WTC11 (cell line): ENCODE measurements around the gene EPGN. TPM values are rescaled to one million over a fixed set of nuclear protein-coding genes. Genes with fewer than 3 reads are reported as not detected.

ENCODE experiments used
- ATAC-seq: fragments of 200-7000 bp; cut with Tn5 transposase; 2 replicates; pipeline ENCODE4 v1.10.0; 2021; ENCODE audit warnings: mild to moderate bottlenecking, moderate library complexity
- CTCF ChIA-PET: fragments of 300-600 bp; sonication (Branson Sonifier 250); formaldehyde crosslinking; loops from one replicate; lab custom pipeline; 2021; ENCODE audit warnings: antibody characterized with exemption; lab: Charles Lee
- POLR2A ChIA-PET: fragments of 350-600 bp; sonication (Branson Sonifier 250); formaldehyde crosslinking; loops from one replicate; lab custom pipeline; 2021; ENCODE audit warnings: antibody characterized with exemption; lab: Charles Lee
- DNase-seq: peaks from one replicate; pipeline ENCODE4 v3.0.0; 2021; ENCODE audit warnings: low spot score
- H3K27ac Mint-ChIP-seq: 2 replicates; pipeline ENCODE4 v1.8.0; 2021; ENCODE audit warnings: mixed read lengths
- H3K27me3 Mint-ChIP-seq: 2 replicates; pipeline ENCODE4 v1.8.0; 2021; ENCODE audit warnings: low read depth, mild to moderate bottlenecking, moderate library complexity, mixed read lengths
- H3K36me3 Mint-ChIP-seq: 2 replicates; pipeline ENCODE4 v1.8.0; 2021; ENCODE audit warnings: mixed read lengths
- H3K4me1 Mint-ChIP-seq: 2 replicates; pipeline ENCODE4 v1.8.0; 2022; ENCODE audit warnings: mixed read lengths
- H3K4me3 Mint-ChIP-seq: 2 replicates; pipeline ENCODE4 v1.8.0; 2021; ENCODE audit warnings: mild to moderate bottlenecking, moderate library complexity, mixed read lengths
- H3K9me3 Mint-ChIP-seq: 2 replicates; pipeline ENCODE4 v1.8.0; 2021; ENCODE audit warnings: mixed read lengths
- E2F4 ChIP-seq: sonication (generic); formaldehyde crosslinking; IDR thresholded peaks from 2 replicates; pipeline ENCODE4 v1.8.1; 2022; ENCODE audit warnings: low read depth, mild to moderate bottlenecking, moderate library complexity, missing genetic modification reagents, borderline replicate concordance
- FOXK1 ChIP-seq: sonication (generic); formaldehyde crosslinking; IDR thresholded peaks from 2 replicates; pipeline ENCODE4 v1.8.0; 2022; ENCODE audit warnings: mild to moderate bottlenecking, moderate library complexity, missing genetic modification reagents
- GRHL2 ChIP-seq: fragments of 250-450 bp; sonication (Bioruptor Pico); IDR thresholded peaks from 2 replicates; pipeline ENCODE4 v1.8.0; 2022; ENCODE audit warnings: mild to moderate bottlenecking, moderate library complexity; ENCODE audit not compliant: insufficient replicate concordance, severe bottlenecking
- JAZF1 ChIP-seq: fragments of 250-450 bp; sonication (Bioruptor Pico); IDR thresholded peaks from 2 replicates; pipeline ENCODE4 v1.9.0; 2021; ENCODE audit warnings: moderate library complexity, mild to moderate bottlenecking, inconsistent platforms
- NR2C2 ChIP-seq: sonication (generic); formaldehyde crosslinking; IDR thresholded peaks from 2 replicates; pipeline ENCODE4 v1.8.0; 2022; ENCODE audit warnings: mild to moderate bottlenecking, missing genetic modification reagents
- RELA ChIP-seq: sonication (generic); formaldehyde crosslinking; IDR thresholded peaks from 2 replicates; pipeline ENCODE4 v1.8.1; 2022; ENCODE audit warnings: missing genetic modification reagents, mild to moderate bottlenecking, borderline replicate concordance
- SMAD3 ChIP-seq: sonication (generic); formaldehyde crosslinking; IDR thresholded peaks from 2 replicates; pipeline ENCODE4 v1.8.0; 2022; ENCODE audit warnings: missing genetic modification reagents, mild to moderate bottlenecking, borderline replicate concordance
- TEAD1 ChIP-seq: sonication (generic); formaldehyde crosslinking; IDR thresholded peaks from 2 replicates; pipeline ENCODE4 v1.8.0; 2022; ENCODE audit warnings: mild to moderate bottlenecking, missing genetic modification reagents
- ZNF138 ChIP-seq: sonication (generic); formaldehyde crosslinking; conservative IDR thresholded peaks from 2 replicates; pipeline ENCODE4 v1.8.1; 2022; ENCODE audit warnings: mild to moderate bottlenecking, moderate library complexity, missing genetic modification reagents
- ZNF219 ChIP-seq: sonication (generic); formaldehyde crosslinking; IDR thresholded peaks from 2 replicates; pipeline ENCODE4 v1.8.0; 2023; ENCODE audit warnings: missing genetic modification reagents, mild to moderate bottlenecking, borderline replicate concordance
- ZNF232 ChIP-seq: sonication (generic); formaldehyde crosslinking; IDR thresholded peaks from 2 replicates; pipeline ENCODE4 v1.8.0; 2022; ENCODE audit warnings: mild to moderate bottlenecking, missing genetic modification reagents
- ZNF396 ChIP-seq: fragments of 250-450 bp; sonication (Bioruptor Pico); IDR thresholded peaks from 2 replicates; pipeline ENCODE4 v1.8.0; 2021; ENCODE audit warnings: mild to moderate bottlenecking, moderate library complexity, borderline replicate concordance
- ZNF512 ChIP-seq: sonication (generic); formaldehyde crosslinking; IDR thresholded peaks from 2 replicates; pipeline ENCODE4 v1.8.1; 2022; ENCODE audit warnings: missing genetic modification reagents, borderline replicate concordance
- ZNF532 ChIP-seq: fragments of 250-450 bp; sonication (Bioruptor Pico); IDR thresholded peaks from 2 replicates; pipeline ENCODE4 v1.9.0; 2021; ENCODE audit warnings: mild to moderate bottlenecking, borderline replicate concordance
- ZSCAN18 ChIP-seq: fragments of 250-450 bp; sonication (Bioruptor Pico); IDR thresholded peaks from 2 replicates; pipeline ENCODE4 v2.1.2; 2022; ENCODE audit warnings: mild to moderate bottlenecking, moderate library complexity
- total RNA-seq: library from RNA; stranded (reverse); gene quantifications from 3 replicates; pipeline ENCODE4 v1.2.3, GENCODE V29; 2021
- TF ChIP-seq, protein P1 (sequence below): fragments of 250-450 bp; sonication (Bioruptor Pico); IDR thresholded peaks from 2 replicates; pipeline ENCODE4 v1.9.0; 2021; ENCODE audit warnings: mild to moderate bottlenecking
- TF ChIP-seq, protein P2 (sequence below): sonication (generic); formaldehyde crosslinking; IDR thresholded peaks from 2 replicates; pipeline ENCODE4 v1.8.1; 2023; ENCODE audit warnings: mild to moderate bottlenecking, missing genetic modification reagents
- TF ChIP-seq, protein P3 (sequence below): sonication (generic); formaldehyde crosslinking; IDR thresholded peaks from 2 replicates; pipeline ENCODE4 v1.8.1; 2023; ENCODE audit warnings: mild to moderate bottlenecking, missing genetic modification reagents, moderate library complexity
- TF ChIP-seq, protein P4 (sequence below): fragments of 200-600 bp; IDR thresholded peaks from 2 replicates; pipeline ENCODE4 v1.8.0; 2022; ENCODE audit warnings: antibody characterized with exemption

EPGN gene
- total RNA-seq, 1 experiment from 2014 or later = not detected

- ChIA-PET CTCF (no interaction called here), POLR2A (no interaction called here)
- no peak overlapping the region for H3K4me3 Mint-ChIP-seq
- TF ChIP-seq, protein P1, sequence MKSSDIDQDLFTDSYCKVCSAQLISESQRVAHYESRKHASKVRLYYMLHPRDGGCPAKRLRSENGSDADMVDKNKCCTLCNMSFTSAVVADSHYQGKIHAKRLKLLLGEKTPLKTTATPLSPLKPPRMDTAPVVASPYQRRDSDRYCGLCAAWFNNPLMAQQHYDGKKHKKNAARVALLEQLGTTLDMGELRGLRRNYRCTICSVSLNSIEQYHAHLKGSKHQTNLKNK (CRISPR knock-in tag) = no peak
- H3K27me3 Mint-ChIP-seq = no peaks in the 10 kb centered on the region
- H3K4me1 Mint-ChIP-seq = peaks cover 17% of the 10 kb centered on the region
- DNase-seq (no peak), ATAC-seq (no peak)
- H3K27ac Mint-ChIP-seq = no peak overlapping the region
- H3K36me3 Mint-ChIP-seq = no peaks in the 10 kb centered on the region
- H3K9me3 Mint-ChIP-seq = peaks cover 6% of the 10 kb centered on the region
Measured at GRCh38 chr4:74331944-74332343, 23.7 kb downstream of the EPGN start.

- ChIA-PET POLR2A (no interaction called here), CTCF (interaction anchor here (1.5 kb wide), 1 partner anchor 14 kb away, joined by 3 read pairs; no protein-coding TSS in a partner anchor)
- no peak overlapping the region for H3K4me3 Mint-ChIP-seq
- H3K4me1 Mint-ChIP-seq = peaks cover 17% of the 10 kb centered on the region
- DNase-seq (no peak), ATAC-seq (no peak; the same call in 1 of the 2 replicates)
- H3K27me3 Mint-ChIP-seq = no peaks in the 10 kb centered on the region
- peaks cover 6% of the 10 kb centered on the region for H3K9me3 Mint-ChIP-seq
- H3K27ac Mint-ChIP-seq = no peak overlapping the region
- TF ChIP-seq ZNF232 = no peak
- TF ChIP-seq NR2C2 (CRISPR knock-in tag) = no peak
- TF ChIP-seq ZNF219 (CRISPR knock-in tag) = no peak
- TF ChIP-seq SMAD3 (CRISPR knock-in tag) = no peak
- no peak for TF ChIP-seq ZNF396
- no peak for TF ChIP-seq JAZF1 (CRISPR knock-in tag)
- TF ChIP-seq, protein P2, sequence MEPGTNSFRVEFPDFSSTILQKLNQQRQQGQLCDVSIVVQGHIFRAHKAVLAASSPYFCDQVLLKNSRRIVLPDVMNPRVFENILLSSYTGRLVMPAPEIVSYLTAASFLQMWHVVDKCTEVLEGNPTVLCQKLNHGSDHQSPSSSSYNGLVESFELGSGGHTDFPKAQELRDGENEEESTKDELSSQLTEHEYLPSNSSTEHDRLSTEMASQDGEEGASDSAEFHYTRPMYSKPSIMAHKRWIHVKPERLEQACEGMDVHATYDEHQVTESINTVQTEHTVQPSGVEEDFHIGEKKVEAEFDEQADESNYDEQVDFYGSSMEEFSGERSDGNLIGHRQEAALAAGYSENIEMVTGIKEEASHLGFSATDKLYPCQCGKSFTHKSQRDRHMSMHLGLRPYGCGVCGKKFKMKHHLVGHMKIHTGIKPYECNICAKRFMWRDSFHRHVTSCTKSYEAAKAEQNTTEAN (CRISPR knock-in tag) = no peak
- no peak for TF ChIP-seq E2F4 (CRISPR knock-in tag)
- TF ChIP-seq ZSCAN18 (CRISPR knock-in tag) = no peak
- no peak for TF ChIP-seq ZNF138
- TF ChIP-seq, protein P3, sequence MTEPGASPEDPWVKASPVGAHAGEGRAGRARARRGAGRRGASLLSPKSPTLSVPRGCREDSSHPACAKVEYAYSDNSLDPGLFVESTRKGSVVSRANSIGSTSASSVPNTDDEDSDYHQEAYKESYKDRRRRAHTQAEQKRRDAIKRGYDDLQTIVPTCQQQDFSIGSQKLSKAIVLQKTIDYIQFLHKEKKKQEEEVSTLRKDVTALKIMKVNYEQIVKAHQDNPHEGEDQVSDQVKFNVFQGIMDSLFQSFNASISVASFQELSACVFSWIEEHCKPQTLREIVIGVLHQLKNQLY (CRISPR knock-in tag) = no peak
- no peak for TF ChIP-seq ZNF532 (CRISPR knock-in tag)
- TF ChIP-seq ZNF512 (CRISPR knock-in tag) = no peak
- no peak for TF ChIP-seq GRHL2 (CRISPR knock-in tag)
- TF ChIP-seq TEAD1 (CRISPR knock-in tag) = no peak
- TF ChIP-seq FOXK1 (CRISPR knock-in tag) = no peak
- TF ChIP-seq, protein P4, sequence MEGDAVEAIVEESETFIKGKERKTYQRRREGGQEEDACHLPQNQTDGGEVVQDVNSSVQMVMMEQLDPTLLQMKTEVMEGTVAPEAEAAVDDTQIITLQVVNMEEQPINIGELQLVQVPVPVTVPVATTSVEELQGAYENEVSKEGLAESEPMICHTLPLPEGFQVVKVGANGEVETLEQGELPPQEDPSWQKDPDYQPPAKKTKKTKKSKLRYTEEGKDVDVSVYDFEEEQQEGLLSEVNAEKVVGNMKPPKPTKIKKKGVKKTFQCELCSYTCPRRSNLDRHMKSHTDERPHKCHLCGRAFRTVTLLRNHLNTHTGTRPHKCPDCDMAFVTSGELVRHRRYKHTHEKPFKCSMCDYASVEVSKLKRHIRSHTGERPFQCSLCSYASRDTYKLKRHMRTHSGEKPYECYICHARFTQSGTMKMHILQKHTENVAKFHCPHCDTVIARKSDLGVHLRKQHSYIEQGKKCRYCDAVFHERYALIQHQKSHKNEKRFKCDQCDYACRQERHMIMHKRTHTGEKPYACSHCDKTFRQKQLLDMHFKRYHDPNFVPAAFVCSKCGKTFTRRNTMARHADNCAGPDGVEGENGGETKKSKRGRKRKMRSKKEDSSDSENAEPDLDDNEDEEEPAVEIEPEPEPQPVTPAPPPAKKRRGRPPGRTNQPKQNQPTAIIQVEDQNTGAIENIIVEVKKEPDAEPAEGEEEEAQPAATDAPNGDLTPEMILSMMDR = no peak
- TF ChIP-seq RELA (CRISPR knock-in tag) = no peak
- no peaks in the 10 kb centered on the region for H3K36me3 Mint-ChIP-seq
Measured at GRCh38 chr4:74334636-74335035, 26.4 kb downstream of the EPGN start.
